Stimulated activated CD8-positive, alpha-beta memory T cell treated with anti-CD3 and anti-CD28 coated beads, Interleukin-4, amount 100 ng/mL, for 24 hours (primary cell): ENCODE measurements around the gene ZNF462.

Experiments used
- DNase-seq: peaks from one replicate; pipeline ENCODE4 v3.0.0-alpha.2; 2020; ENCODE audit warnings: low read depth

ZNF462 gene

GRCh38 chr9:106929471-106930177, 66.7 kb downstream of the ZNF462 start:
- DNase-seq: no peak

DNA sequence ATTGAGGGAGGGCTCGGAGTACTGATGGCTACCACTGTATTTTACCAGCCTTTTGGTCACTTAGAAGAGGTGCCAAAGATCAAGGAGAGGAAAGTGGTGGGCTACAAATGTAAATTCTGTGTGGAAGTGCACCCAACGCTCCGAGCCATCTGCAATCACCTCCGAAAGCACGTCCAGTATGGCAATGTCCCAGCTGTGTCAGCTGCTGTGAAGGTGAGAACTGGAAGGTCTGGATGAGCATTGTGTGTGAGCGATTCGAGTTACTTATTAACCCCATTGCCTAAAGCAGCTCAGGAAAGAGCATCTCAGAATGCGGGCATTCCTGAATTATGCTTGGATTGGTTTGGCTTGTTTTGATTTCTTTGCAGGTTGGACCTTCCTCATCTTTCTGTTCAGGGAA, 67.5 kb downstream of the ZNF462 start:
- DNase-seq: no peak

DNA sequence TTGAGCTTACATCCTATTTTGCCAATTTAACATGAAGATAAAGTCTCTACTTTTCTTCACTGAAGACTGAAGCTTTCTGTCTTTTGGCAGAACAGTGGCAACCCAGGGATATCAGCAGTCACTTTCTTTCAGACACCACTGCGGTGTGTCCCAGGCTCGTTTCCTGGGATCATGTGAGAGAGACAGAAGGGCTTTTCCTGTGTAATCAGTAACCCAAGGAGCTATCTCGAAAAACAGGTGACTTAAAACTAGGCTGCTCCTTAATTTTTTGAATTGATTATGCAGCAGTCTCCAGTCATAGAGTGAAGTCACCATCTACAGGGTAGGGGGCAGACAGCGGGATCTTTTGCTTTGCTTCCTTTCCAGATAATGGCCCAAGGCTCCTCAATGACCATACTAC, 68.5 kb downstream of the ZNF462 start:
- no peak for DNase-seq

GRCh38 chr9:106932178-106932577, 69.2 kb downstream of the ZNF462 start:
- no peak for DNase-seq

DNA sequence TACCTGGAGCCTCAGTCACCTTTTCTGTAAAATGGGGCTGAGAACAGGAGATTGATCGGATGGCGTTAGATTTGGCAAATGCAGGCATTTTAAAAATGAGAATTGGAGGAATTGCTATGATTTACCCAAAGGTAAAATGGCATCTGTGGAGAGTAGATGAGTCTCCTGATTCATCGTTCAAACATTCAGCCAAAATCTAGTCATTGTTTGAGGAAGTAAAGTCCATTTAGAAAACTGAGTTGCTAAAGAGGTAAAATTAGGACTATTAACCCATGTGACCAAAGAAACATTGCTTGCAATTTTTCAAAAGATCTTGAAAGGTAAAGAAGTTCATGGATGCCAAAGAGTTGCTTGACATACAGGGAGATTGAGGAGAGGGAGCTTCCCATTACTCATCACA, 69.7 kb downstream of the ZNF462 start:
- DNase-seq: no peak

DNA sequence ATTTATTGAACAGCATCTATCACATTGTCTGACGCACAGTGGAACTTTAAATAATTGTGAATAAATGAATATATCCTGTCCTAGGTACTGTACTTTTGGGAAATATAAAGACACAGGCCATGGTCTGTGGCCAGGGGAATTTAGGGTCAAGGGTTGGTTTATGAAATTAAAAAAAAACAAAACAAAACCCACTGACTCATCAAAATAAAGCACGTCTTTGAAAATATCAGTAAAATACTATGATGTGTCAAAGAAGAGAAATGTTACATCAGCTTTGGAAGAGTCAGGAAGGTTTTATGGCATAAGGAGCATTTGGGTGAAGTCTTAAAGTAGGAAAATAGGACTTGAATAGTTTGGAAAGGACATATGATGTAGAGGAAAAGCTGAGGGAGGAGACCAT, 70.5 kb downstream of the ZNF462 start:
- no peak for DNase-seq

DNA sequence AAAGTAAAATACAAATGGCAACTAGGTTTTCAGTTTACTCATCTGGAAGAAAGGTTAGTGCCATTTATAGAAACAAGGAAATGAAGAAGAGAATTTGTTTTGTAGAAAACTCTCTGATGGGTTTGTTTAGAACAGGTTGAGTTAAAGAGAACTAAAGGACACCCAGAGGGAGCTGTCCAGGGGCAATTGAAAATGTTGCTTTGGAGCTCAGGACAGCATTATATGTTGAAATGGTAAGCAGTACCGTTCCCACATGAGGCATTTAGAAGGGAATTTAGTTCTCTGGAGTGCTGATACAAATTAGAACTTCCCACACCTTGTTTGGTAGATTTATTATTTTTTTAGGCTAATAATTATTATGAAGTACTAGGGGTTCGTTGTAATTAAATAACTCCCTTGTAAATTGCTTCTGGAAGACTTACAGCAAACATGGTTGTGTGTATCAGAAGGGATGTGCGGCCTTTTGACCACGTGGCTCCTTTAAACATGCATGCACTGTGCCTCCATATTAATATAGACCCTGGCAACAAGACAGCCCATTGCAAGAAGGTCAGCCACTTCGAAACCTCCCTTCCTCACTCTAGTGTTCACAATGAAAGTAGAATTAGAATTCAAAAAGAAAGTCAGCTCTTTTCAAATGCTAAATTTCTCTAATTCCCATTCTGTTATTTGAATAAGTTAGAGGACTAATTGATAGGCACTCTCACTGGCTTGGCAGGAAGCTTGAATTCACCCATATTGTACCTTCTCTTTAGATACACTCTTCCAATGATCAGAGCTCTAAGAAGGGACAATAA, 71.7 kb downstream of the ZNF462 start:
- DNase-seq: no peak

DNA sequence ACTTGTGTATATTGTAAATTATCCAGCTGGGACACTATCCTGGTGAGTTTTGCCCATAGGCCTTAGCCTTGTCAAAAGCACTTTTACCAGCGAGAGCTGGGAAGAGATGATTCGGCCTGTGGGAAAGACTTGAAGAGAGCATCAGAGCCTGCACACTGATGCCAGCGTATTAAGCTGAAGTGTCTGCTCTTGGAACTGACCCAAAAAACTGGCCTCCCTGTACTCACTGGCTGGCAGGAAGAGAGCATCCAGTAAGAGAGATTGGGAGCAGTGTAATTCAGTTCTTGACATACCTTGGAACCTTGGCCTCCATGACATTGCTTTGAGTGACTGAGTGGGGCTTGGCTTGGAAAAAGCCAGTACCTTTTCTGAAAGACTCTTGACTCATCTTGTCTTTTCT, 73.7 kb downstream of the ZNF462 start:
- no peak for DNase-seq

DNA sequence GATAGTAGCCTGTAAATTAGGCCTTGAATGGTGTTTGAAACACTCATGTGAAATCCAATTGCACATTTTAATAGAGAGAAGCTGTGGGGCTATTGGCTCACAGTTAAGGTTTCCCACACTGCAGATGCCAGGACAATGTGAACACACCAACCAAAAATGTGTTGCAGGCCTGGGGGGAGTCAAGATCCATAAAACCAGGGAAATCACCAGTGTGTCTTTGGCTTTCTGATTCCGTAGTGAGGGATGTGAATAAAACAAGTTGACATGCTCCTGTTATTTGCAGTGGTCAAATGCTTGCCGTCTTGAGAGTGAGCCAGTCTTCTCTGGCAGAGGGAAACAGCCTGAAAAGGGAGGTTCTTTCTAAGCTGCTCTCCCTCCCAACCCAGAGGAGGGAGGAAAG, 79.0 kb downstream of the ZNF462 start:
- DNase-seq: no peak

- DNase-seq: no peak
Measured at GRCh38 chr9:106945727-106946660, 83.0 kb downstream of the ZNF462 start.

DNA sequence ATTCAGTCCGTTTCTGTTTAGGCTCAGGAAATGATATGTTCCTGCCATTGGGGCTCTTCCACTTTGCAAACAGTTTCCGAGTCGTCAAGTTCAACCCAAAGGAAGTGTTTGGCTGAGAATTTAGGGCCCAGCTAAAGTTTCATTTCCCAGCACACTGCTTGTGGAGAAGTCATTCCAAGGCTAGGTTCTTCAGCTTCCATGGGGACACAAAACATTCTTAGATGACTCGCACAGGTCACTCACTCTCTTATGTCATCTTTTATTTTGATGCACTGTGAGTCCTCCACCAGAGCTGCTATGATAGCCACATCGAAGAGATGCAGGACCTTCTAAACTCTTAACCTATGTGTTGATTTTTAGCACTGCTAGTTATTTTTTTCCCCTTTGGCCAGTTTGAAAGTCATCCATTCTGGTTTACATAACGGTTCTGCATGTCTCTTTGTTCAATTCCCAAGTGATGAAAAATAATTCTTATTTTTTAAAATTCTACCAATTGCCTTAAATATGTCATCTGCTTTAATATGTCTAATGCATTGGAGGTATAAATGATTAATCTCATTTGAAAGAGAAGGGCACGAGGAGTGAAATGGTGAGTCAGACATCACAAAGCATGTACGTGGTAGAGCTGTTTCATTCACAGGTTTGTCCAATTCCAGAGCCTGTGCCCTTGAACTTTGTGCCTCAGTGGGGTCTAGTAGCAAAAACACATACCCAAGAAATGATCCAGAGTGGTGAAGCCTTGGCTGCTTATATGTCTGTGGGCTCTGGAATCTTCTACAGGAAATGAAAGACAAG, 84.3 kb downstream of the ZNF462 start:
- no peak for DNase-seq

DNA sequence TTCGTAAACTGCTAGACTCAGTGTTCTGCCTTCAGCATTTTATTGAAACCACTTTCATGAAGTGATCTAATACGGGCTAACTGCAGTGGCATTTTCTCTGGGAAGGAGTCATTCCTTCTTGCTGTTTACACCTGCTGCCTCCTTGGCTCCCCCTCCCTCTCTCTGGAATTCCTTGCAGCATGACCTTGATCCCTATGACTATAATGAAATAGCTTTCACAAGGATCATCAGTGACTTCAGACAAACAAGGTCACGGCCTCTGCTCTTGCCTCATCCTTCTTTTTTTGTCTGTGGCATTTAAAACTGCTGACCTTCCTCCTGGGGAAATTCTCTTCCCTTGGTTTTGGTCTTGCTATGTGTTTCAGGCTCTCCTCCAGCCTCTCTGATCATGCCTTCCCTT, 90.2 kb downstream of the ZNF462 start:
- DNase-seq: no peak

GRCh38 chr9:106954558-106954957, 91.6 kb downstream of the ZNF462 start:
- no peak for DNase-seq

DNA sequence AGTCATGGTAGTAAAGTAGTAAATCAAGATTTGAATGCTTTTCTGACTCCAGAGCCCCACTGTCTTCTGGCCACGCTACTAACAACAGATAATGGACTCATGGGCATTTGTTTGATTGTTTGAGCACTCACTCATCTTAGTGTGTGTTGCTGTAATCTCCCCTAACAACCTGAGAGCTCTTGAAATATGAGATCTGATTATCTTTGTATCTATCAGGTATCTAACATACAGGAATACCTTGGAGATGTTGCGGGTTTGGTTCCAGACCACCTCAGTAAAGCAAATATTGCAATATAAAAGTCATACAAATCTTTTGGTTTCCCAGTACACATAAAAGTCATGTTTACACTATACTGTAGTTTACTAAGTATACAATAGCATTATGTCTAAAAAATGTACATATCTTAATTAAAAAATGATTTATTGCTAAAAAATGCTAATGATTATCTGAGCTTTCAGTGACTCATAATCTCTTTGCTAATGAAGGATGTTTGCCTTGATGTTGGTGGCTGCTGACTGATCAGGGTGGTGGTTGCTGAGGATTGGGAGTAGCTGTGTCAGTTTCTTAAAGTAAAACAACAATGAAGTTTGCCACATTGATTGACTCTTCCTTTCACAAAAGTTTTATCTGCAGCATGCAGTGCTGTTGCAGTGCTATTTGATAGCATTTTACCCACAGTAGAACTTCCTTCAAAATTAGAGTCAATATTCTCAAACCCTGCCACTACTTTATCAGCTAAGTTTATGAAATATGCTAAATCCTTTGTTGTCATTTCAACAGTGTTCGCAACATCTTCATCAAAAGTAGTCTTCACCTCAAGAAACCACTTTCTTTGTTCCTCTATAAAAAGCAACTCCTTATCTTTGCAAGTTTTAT, 92.2 kb downstream of the ZNF462 start:
- DNase-seq: no peak

DNA sequence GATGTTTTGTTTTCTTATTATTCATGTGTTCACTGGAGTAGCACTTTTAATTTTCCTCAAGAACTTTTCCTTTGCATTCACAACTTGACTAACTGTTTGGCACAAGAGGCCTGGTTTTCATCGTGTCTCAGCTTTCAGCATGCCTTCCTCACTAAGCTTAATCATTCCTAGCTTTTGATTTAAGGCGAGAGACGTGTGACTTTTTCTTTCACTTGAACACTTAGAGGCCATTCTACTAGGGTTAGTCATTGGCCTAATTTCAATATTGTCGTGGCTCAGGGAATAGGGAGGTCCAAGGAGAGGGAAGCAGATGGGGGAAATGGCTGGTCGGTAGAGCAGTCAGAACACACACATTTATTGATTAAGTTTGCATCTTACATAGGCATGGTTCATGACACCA, 94.0 kb downstream of the ZNF462 start:
- DNase-seq: no peak

- no peak for DNase-seq
Measured at GRCh38 chr9:106958955-106959657, 96.1 kb downstream of the ZNF462 start.

DNA sequence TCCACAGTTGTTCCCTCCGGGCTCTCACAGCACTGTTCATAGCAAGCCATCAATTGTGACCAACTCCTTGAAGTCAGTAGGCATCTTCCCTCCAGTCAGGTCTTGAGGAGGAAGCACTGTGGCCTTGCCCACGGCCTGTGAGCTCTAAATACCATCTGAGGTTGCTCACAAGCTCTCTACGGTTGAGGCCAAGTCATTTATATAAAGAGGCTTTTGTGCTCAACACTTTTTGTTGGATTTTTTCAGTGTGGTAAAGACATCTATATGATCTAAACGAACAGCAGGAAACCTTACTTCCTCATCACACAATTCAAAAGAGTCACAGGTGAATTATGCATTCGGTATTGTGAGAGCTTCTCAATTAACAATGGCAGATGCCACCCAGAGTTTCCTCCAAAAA, 97.3 kb downstream of the ZNF462 start:
- DNase-seq: no peak

GRCh38 chr9:106961623-106962022, 98.7 kb downstream of the ZNF462 start:
- DNase-seq: no peak

GRCh38 chr9:106962122-106962521, 99.2 kb downstream of the ZNF462 start:
- DNase-seq: no peak
